Measurements from ENCODE around the gene GLIPR1.
"Not testable (repeated sequence)": the region's sequence is repeated elsewhere in the genome, so short reads cannot be mapped to it uniquely, and the experiment has no call there.

Gene GLIPR1

DNA sequence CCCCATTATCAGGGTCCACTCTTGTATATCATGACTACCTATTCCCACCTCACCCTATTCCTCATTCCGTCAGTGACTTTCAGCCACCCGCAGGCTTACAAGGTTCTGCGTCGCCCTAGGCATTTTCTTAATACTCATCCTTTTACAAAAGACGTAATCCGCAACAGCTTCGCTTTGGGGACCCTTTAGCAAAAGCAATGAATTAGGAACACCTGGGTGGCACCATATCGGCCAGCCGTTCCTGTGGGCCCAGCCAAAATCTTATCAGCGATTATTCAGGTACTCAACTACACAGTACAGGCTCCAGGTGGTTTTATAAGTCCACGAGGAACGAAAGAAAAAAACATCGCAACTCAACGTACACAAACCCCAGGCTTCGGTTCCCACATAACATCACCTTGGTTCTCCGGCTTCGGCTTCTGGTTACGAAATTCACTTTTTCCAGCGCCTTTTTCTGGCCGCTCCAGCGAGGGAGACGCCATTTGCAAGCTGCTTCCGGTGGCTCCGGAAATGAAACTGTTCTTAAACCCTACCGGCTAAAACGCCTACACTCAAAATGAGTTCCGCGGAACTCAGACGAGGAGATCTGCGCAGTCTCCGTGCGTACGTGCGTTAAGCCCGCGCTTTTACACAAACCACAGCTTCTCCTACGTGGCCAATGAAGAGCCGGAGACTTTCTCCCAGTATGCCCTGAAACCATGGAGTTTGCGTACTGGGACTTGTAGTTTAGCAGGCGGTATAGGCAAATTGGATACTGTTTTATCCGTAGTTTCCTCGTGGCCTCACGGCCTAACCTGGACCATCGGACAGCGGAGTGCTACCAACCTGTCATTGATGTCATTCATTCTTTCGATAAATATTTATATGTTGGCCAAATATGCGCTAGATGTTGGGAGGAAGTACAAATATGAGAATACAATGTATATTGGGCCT, 30.8 kb downstream of the GLIPR1 start, which contains the start of gene KRR1:
TSS of gene KRR1 (minus strand) at position 494 of the 933 bp plus-strand sequence. CDS start at position 482, 12 bp downstream.
- DNase-seq (ENCODE audit: low read depth in 2 of 2), result peak; percentile 70 to 71

DNA sequence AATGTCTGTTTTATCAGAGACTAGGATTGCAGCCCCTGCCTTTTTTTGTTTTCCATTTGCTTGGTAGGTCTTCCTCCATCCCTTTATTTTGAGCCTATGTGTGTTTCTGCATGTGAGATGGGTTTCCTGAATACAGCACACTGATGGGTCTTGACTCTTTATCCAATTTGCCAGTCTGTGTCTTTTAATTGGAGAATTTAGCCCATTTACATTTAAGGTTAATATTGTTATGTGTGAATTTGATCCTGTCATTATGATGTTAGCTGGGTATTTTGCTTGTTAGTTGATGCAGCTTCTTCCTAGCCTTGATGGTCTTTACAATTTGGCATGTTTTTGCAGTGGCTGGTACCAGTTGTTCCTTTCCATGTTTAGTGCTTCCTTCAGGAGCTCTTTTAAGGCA, 40.7 kb downstream of the GLIPR1 start:
- DNase-seq (ENCODE audit: low read depth in 2 of 2), result not testable (repeated sequence)

DNA sequence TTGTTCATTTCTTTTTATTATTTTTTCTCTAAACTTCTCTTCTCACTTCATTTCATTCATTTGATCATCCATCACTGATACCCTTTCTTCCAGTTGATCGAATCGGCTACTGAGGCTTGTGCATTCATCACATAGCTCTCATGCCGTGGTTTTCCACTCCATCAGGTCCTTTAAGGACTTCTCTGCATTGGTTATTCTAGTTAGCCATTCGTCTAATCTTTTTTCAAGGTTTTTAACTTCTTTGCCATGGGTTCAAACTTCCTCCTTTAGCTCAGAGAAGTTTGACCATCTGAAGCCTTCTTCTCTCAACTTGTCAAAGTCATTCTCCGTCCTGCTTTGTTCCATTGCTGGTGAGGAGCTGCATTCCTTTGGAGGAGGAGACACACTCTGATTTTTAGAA, 41.6 kb downstream of the GLIPR1 start:
- DNase-seq (ENCODE audit: low read depth in 2 of 2), result not testable (repeated sequence)

DNA sequence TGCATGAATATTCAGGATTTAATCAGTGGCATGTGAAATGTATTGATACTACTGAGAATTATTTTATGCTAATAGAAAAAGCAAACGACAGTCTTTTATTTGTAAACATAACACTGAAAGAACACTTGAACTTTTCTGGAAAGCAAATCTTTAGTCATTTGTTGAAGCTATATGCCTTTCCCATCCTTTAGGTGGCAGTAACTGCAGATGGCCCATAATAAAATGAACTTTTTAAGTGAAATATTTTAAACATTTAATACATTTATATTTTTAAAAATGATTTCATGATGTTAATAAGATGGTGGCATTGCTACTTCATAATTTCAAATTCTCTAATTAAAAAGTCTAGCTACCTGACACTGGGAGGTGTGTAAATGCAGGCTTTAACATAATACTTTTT, 44.7 kb downstream of the GLIPR1 start:
- no peak for DNase-seq (ENCODE audit: low read depth in 2 of 2)

- no peak for DNase-seq (ENCODE audit: low read depth in 2 of 2)
Observed at GRCh38 chr12:75526655-75527511, 46.3 kb downstream of the GLIPR1 start.

DNA sequence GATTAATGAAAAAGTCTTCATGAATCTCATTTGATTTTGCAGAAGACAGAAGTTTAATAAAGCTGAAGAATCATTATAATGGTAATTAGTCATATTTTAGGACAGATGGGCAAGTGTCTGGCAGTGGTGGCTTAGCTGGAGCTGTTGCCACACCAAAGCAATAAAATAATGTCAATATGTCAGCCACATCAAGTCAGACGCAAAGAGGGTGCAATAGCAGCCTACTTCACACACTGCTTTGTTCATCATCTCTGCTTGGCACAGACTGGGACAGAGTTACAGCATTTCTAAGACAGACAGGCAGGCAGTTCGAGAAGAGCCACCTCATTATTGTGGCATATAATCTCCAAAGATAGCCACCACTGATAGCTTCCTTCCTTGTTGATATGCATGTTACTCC, 47.7 kb downstream of the GLIPR1 start:
- DNase-seq (ENCODE audit: low read depth in 2 of 2), result no peak

DNA sequence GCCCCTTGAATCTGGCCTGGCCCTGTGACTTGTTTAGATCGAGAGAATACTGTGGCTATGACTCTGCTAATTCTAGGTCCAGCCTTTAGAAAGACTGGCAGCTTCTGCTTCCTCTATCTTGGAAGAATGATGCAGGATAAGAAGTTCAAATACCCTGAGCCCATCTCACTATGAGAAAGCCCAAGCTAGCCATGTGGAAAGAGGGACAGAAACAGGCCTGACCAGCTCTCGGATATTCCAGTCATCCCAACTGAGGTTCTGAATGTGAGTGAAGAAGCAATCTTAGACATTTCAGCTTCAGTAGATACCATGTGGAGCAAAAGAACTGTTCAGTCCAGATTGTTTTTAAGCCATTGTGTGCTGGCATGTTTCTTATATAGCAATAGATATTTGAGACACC, 48.1 kb downstream of the GLIPR1 start:
- DNase-seq (ENCODE audit: low read depth in 2 of 2), result no peak

GRCh38 chr12:75529316-75529715, 48.8 kb downstream of the GLIPR1 start:
- DNase-seq (ENCODE audit: low read depth in 2 of 2), result no peak

- DNase-seq (ENCODE audit: low read depth in 2 of 2), result no peak
Observed at GRCh38 chr12:75529826-75530225, 49.3 kb downstream of the GLIPR1 start.

GRCh38 chr12:75533239-75533638, 52.7 kb downstream of the GLIPR1 start:
- DNase-seq (ENCODE audit: low read depth in 2 of 2), result no peak

DNA sequence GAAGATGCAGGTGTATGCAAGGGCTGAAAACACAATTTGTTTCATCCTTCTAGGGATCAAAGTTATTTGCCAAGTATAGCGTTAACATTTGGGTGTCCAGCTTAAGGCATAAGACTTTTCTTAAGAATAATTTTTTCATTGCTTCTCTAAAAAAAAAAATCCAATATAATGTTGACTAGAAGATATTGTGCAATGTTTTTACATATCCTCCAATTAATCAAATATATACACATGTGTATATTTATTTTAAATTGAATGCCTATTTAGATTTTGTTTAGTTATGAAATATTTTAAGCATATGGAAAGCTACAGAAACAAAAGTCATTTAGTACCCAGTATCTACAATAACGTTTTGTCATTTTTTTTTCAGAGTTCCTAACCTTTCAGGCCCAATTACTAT, 59.3 kb downstream of the GLIPR1 start:
- DNase-seq (ENCODE audit: low read depth in 2 of 2), result no peak

DNA sequence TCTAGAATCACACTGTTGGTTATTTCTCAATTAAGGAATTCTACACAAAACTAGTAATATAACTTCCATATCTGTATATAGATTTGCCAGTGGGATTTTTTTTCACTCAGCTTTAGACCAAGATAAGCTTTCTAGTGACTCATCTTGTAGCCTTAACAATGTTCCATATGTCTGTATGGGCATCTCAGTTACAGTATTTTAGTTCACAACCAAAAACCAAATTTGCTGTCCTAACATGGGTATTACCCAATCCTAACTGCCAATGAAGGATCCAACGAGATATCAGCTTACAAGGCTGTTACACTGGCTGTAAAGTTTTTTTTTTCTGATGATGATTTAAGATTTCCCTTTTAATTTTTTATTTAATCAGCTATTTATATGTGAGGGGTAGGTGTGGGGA, 62.4 kb downstream of the GLIPR1 start:
- no peak for DNase-seq (ENCODE audit: low read depth in 2 of 2)

DNA sequence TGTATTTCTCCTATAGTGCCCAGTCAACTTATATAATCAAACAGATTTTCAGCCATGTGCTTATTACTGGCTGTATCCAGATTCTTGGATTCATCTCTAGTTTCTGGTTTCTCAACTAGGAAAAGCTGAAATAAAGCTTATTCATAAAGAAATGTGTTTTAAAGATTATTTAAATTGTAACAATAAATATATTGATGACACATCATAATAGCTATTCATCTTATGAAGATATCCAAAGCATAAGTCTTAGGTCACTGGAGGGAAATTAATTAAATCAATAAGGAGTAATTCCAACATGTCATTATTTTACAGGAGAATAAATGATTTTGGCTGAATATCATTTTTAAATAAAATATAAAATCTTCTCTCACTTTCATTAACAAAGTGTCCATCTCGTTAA, 63.0 kb downstream of the GLIPR1 start:
- DNase-seq (ENCODE audit: low read depth in 2 of 2), result no peak

- no peak for DNase-seq (ENCODE audit: low read depth in 2 of 2)
Observed at GRCh38 chr12:75545636-75546035, 65.1 kb downstream of the GLIPR1 start.

DNA sequence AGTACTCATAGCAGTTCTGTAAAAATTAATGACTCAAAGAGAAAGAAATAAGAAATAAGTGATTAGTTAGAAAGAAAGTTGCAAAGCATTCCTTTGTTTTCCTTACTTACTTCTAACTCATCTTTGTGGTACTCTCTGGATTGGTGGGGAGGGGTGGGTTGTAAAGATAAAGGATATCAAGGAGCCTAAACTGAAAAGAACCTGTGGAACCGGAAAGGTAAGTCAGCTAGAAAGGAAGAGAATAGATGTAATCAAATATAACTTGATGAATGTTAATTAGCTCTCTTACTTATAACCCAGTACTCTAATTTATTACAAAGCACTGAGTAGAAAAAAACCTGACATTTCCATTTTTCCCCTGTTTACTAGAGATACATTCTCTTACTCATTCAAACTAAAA, 68.3 kb downstream of the GLIPR1 start:
- no peak for DNase-seq (ENCODE audit: low read depth in 2 of 2)

- no peak for DNase-seq (ENCODE audit: low read depth in 2 of 2)
Observed at GRCh38 chr12:75549989-75550388, 69.4 kb downstream of the GLIPR1 start.

GRCh38 chr12:75550401-75551240, 70.1 kb downstream of the GLIPR1 start:
- DNase-seq (ENCODE audit: low read depth in 2 of 2), result no peak

GRCh38 chr12:75551477-75551876, 70.9 kb downstream of the GLIPR1 start:
- DNase-seq (ENCODE audit: low read depth in 2 of 2), result no peak

DNA sequence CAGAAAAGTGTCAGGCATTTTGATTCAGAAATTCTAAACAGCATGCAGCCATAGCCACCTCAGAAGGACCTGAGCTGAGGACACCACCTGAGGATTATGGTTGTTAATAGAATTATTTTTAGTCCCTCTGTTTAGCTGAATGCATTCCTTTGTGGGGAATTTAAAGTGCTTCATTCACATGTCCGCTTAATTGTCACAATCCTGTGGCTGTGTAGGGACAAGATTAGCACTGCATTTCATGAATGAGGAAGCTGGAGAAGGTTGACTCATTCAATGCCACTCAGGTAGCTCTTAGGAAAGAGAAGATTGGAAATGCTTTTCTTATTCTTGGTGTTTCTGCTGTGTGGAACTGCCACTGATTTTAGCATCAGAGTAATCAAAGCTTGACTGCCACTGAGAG, 72.8 kb downstream of the GLIPR1 start:
- no peak for DNase-seq (ENCODE audit: low read depth in 2 of 2)

Measured in stimulated activated CD8-positive, alpha-beta memory T cell treated with anti-CD3 and anti-CD28 coated beads, Interleukin-7, amount 100 ng/mL, for 1 hour (primary cell).